Uterus (tissue), 2 donors: ENCODE data around the gene SP110.

ENCODE experiments used
- POLR2A ChIP-seq, 2 donors: fragments of 450-650 bp; IDR thresholded peaks; one replicate each; pipeline ENCODE4 v1.6.1; 2016; ENCODE audit warnings: antibody characterized with exemption in 2 of 2, mild to moderate bottlenecking in 1 of 2, moderate library complexity in 1 of 2
- TF ChIP-seq, protein P1 (sequence below), 4 experiments: fragments of 200-600 bp in 2 of 4; fragments of 450-650 bp in 2 of 4; sonication (generic) in 2 of 4; IDR thresholded peaks; one replicate each; pipeline ENCODE4 v1.5.1; 2016 to 2019; ENCODE audit warnings: antibody characterized with exemption in 4 of 4, mild to moderate bottlenecking in 2 of 4, moderate library complexity in 1 of 4

GRCh38 chr2:230218421-230218820 lies 1.4 kb downstream of the SP110 start:
- TF ChIP-seq, protein P1, sequence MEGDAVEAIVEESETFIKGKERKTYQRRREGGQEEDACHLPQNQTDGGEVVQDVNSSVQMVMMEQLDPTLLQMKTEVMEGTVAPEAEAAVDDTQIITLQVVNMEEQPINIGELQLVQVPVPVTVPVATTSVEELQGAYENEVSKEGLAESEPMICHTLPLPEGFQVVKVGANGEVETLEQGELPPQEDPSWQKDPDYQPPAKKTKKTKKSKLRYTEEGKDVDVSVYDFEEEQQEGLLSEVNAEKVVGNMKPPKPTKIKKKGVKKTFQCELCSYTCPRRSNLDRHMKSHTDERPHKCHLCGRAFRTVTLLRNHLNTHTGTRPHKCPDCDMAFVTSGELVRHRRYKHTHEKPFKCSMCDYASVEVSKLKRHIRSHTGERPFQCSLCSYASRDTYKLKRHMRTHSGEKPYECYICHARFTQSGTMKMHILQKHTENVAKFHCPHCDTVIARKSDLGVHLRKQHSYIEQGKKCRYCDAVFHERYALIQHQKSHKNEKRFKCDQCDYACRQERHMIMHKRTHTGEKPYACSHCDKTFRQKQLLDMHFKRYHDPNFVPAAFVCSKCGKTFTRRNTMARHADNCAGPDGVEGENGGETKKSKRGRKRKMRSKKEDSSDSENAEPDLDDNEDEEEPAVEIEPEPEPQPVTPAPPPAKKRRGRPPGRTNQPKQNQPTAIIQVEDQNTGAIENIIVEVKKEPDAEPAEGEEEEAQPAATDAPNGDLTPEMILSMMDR (IDR thresholded peaks at IDR 0.05): no peak
- TF ChIP-seq POLR2A (IDR thresholded peaks at IDR 0.05): no peak
